GM20431 (cell line): Measurements from ENCODE around the gene FBXW10.
"Not testable (repeated sequence)": the region's sequence is repeated elsewhere in the genome, so short reads cannot be mapped to it uniquely, and the experiment has no call there.

Experiments
- in situ Hi-C: fragments of 300-500 bp; cut with MseI, MboI; formaldehyde crosslinking; loops from one replicate; pipeline ENCODE4 v1.15.0; 2020; ENCODE audit warnings: low sequenced_read_pairs; ENCODE audit not compliant: unreplicated experiment

Gene FBXW10

GRCh38 chr17:18816489-18817371 is 72.9 kb downstream of the FBXW10 start:
- in situ Hi-C loops = loop anchor here (25.0 kb wide), 1 partner anchor 121 kb away; no protein-coding TSS in a partner anchor

GRCh38 chr17:18821430-18821829 is 77.6 kb downstream of the FBXW10 start:
- in situ Hi-C loops = loop anchor here (25.0 kb wide), 1 partner anchor 116 kb away; no protein-coding TSS in a partner anchor

GRCh38 chr17:18827613-18828012 is 83.8 kb downstream of the FBXW10 start:
- in situ Hi-C loops = not testable (repeated sequence)
